Memory B cell (primary cell): ENCODE results near the gene PLEKHH1.

Experiments used
- ATAC-seq: fragments of 150-1000 bp; cut with Tn5 transposase; 2 replicates; pipeline ENCODE4 v1.10.0; 2021; ENCODE audit warnings: low read depth, mild to moderate bottlenecking, moderate library complexity
- DNase-seq, 2 donors: peaks; one replicate each; pipeline ENCODE4 v3.0.0; 2022; ENCODE audit warnings: low spot score in 2 of 2
- H3K27ac Mint-ChIP-seq: one replicate; pipeline ENCODE4 v1.8.0; 2022; ENCODE audit warnings: mild to moderate bottlenecking, moderate library complexity, mixed read lengths
- H3K27me3 Mint-ChIP-seq: one replicate; pipeline ENCODE4 v1.8.0; 2022; ENCODE audit warnings: mixed read lengths
- H3K36me3 Mint-ChIP-seq: one replicate; pipeline ENCODE4 v1.8.0; 2022; ENCODE audit warnings: mild to moderate bottlenecking, mixed read lengths
- H3K4me1 Mint-ChIP-seq: one replicate; pipeline ENCODE4 v1.8.0; 2022; ENCODE audit warnings: mixed read lengths
- H3K4me3 Mint-ChIP-seq: one replicate; pipeline ENCODE4 v1.8.0; 2022; ENCODE audit warnings: mild to moderate bottlenecking, moderate library complexity, mixed read lengths
- H3K9me3 Mint-ChIP-seq: one replicate; pipeline ENCODE4 v1.8.0; 2022; ENCODE audit warnings: mixed read lengths

The PLEKHH1 gene

DNA sequence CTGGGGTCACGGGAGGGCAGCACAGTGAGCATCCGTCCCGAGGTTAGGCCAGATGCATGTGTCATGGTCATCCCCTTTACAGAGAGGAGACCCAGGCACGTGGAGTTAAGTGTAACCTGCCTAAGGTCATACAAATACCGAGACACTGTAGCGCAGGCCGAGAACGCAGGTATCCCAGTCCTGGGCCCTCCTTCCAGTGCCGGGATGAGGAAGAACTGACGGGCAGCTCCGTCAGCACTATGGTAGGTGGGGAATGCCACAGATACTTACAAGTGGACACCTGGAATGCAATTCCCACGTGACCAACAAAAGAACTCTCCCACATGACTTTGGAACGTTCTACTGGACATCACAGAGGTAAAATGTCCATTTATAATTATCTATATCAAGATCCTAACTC is 35.9 kb upstream of the PLEKHH1 start:
- Mint-ChIP-seq H3K27me3 (no peaks in the 10 kb centered on the region), H3K9me3 (peaks cover 2% of the 10 kb centered on the region), H3K4me3 (no peak overlapping the region), H3K27ac (no peak overlapping the region), H3K4me1 (peaks cover 9% of the 10 kb centered on the region), H3K36me3 (peaks cover 8% of the 10 kb centered on the region)
- DNase-seq = no peak
- no peak for ATAC-seq

DNA sequence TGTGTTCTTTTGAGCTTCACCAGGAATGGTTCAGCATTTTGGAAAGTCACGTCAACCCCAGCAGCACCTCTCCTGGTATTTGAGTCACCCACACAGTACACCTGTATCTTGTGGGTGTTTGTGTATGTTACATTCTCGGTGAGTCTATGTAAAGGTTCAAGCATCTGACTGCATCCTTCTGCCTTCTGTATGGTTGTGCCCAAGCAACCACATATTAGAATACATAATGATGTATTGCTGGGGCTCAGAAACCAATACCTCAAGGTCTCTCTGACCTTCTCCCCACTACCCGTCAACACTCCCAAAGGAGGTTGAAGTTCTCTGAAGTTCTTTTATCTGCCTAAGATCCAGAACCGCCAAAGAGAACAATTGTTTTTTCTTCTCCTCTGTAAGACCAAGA is 35.4 kb upstream of the PLEKHH1 start:
- peaks cover 6% of the 10 kb centered on the region for H3K4me1 Mint-ChIP-seq
- DNase-seq (no peak), ATAC-seq (no peak)
- H3K36me3 Mint-ChIP-seq = peaks cover 7% of the 10 kb centered on the region
- H3K27ac Mint-ChIP-seq = no peak overlapping the region
- H3K27me3 Mint-ChIP-seq = no peaks in the 10 kb centered on the region
- H3K9me3 Mint-ChIP-seq = peaks cover 2% of the 10 kb centered on the region
- H3K4me3 Mint-ChIP-seq = no peak overlapping the region

DNA sequence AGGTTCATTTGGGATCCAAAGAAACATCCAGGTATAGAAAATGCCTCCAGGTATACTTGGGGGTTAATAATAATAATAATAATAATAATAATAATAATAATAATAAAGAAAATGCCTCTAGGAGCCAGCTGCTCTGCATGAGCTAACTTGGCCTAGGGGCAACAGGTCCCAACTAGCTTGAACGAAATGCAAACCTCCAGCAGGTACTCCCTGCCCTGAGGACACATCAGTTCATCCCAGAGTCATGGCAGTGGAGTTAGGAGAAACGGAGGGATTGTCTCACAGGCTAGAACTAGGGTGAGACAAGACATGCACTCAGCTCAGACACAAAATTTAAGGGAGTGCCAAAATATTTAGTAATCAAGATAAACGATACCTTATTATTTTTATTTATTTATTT is 32.1 kb upstream of the PLEKHH1 start:
- Mint-ChIP-seq H3K4me1 (peaks cover 2% of the 10 kb centered on the region), H3K9me3 (no peaks in the 10 kb centered on the region), H3K36me3 (peaks cover 12% of the 10 kb centered on the region), H3K27ac (no peak overlapping the region), H3K27me3 (no peaks in the 10 kb centered on the region), H3K4me3 (no peak overlapping the region)
- no peak for DNase-seq
- ATAC-seq = no peak

DNA sequence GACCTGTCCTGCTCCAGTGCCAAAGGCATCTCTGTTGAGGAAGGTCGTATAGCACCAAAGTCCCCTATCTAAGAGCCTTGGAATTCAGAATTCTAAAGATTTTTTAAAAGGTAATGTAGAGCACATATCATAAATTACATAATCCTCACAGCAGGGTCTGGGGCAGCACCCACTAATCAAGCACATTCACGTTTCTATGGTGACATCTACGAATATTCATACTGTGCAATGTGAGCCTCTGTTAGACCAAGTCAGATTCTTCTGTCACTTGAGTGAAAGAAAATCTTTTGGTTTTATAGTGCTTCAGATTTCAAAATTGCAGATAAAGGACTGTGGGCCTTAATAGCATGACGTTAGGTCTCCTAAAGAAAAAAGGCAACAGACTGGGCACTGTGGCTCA is 31.4 kb upstream of the PLEKHH1 start:
- DNase-seq (no peak), ATAC-seq (no peak)
- H3K4me1 Mint-ChIP-seq = peaks cover 3% of the 10 kb centered on the region
- no peak overlapping the region for H3K4me3 Mint-ChIP-seq
- H3K9me3 Mint-ChIP-seq = no peaks in the 10 kb centered on the region
- no peak overlapping the region for H3K27ac Mint-ChIP-seq
- no peaks in the 10 kb centered on the region for H3K27me3 Mint-ChIP-seq
- peaks cover 15% of the 10 kb centered on the region for H3K36me3 Mint-ChIP-seq

DNA sequence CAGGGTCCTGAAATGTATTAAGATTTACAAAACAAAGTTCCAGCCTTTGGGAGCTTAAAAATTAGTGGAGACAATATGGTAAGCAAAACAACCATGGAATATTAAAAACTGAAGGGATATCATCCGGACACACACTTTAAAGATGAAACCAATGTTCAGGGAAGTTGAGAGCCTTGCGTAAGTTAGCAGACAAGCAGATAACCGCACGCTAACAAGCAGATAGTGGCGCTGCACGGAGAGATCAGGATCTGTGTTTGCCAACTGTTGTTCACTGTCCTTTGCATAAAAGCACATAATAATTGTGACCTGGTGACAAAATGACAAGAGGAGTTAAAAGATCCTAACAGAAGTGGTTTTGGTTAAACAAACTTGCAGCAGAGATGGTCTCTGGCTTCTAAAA is 30.2 kb upstream of the PLEKHH1 start:
- DNase-seq = no peak
- H3K27ac Mint-ChIP-seq = peak overlapping the region; percentile 63
- peaks cover 4% of the 10 kb centered on the region for H3K4me1 Mint-ChIP-seq
- peaks cover 17% of the 10 kb centered on the region for H3K36me3 Mint-ChIP-seq
- no peaks in the 10 kb centered on the region for H3K27me3 Mint-ChIP-seq
- H3K9me3 Mint-ChIP-seq = no peaks in the 10 kb centered on the region
- ATAC-seq = no peak
- H3K4me3 Mint-ChIP-seq = no peak overlapping the region

DNA sequence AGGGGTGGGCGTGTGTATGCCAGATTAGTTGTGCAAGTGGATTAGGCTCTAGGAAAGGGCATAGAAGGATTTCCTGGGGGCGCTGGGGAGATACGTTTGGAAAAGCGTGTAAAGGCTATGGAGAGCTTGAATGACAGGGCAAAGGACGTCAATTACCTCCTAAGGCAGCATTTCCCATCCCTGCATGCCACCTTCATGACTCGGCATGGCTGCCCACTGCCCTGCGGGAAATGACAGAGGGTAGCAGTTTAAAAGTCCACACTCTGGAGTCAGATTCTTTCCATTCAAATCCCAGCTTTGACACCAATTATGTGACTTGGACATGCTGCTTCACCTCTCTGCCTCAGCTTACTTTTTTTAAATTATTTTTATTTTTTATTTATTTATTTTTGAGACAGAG is 29.8 kb upstream of the PLEKHH1 start:
- no peaks in the 10 kb centered on the region for H3K9me3 Mint-ChIP-seq
- H3K27me3 Mint-ChIP-seq = no peaks in the 10 kb centered on the region
- H3K27ac Mint-ChIP-seq = peak overlapping the region; percentile 63
- H3K4me3 Mint-ChIP-seq = no peak overlapping the region
- no peak for ATAC-seq
- H3K36me3 Mint-ChIP-seq = peaks cover 20% of the 10 kb centered on the region
- H3K4me1 Mint-ChIP-seq = peaks cover 4% of the 10 kb centered on the region
- DNase-seq = no peak

DNA sequence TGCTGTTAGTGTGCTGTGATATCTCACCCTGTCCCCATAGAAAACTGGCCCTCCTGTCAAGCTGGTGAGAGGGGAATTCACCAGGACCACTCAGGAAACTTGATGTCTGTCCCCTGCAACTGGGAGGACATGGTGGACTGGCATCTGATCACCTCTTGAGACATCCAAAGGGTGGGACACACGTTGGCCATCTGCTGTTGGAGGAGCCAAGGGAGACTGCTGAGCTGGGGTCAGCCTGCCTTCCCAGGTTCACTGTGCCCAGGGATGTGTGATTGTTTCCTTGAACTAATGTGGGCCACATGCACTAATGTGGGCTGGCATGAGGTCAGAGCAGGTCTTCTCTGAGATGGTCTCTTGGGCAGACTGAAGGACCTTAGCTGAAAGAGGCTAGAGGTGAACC is 27.8 kb upstream of the PLEKHH1 start:
- Mint-ChIP-seq H3K9me3 (no peaks in the 10 kb centered on the region), H3K27me3 (no peaks in the 10 kb centered on the region), H3K4me3 (no peak overlapping the region), H3K36me3 (peaks cover 19% of the 10 kb centered on the region), H3K27ac (no peak overlapping the region), H3K4me1 (peaks cover 4% of the 10 kb centered on the region)
- DNase-seq = no peak
- no peak for ATAC-seq

DNA sequence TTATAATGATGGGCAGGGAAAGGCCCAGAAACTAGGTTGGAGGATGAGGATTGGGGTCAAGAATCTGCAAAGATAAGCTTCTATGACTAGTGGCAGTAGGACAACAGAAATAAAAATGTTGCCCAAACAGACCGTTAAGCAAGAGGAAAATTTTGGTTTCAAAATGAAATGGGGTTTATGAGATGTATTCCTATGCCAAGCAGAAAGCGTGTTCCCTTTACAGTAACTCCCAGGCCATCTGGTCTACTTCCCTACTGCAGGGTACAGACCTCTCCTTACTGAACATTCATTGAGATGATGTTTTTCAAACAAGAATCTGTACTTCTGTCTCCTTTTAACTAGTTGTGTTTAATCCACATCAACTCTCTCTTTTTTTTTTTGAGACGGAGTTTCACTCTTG is 24.1 kb upstream of the PLEKHH1 start:
- no peak for ATAC-seq
- H3K36me3 Mint-ChIP-seq = peaks cover 16% of the 10 kb centered on the region
- H3K27me3 Mint-ChIP-seq = no peaks in the 10 kb centered on the region
- no peak overlapping the region for H3K4me3 Mint-ChIP-seq
- peaks cover 12% of the 10 kb centered on the region for H3K4me1 Mint-ChIP-seq
- no peak overlapping the region for H3K27ac Mint-ChIP-seq
- H3K9me3 Mint-ChIP-seq = no peaks in the 10 kb centered on the region
- no peak for DNase-seq

DNA sequence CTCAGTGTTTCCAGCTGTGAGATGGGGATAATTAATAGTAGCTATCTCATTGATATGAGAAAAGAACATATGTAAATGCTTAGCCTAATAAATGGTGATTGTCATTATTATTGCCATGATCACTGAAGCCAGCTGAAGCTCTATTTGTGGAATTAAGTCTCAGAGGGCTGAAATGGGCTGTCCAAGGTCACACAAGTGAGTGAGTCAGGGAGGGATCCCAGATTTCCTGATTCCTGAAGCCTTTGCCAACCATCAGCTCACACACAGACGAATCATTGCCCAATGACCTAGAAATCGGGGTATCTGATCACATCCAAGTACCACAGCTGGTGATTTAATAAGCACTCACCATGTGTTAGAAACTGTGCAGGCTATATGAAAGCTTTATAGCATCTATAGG is 23.0 kb upstream of the PLEKHH1 start:
- Mint-ChIP-seq H3K36me3 (peaks cover 13% of the 10 kb centered on the region), H3K27ac (no peak overlapping the region), H3K27me3 (no peaks in the 10 kb centered on the region), H3K4me1 (peaks cover 18% of the 10 kb centered on the region), H3K9me3 (no peaks in the 10 kb centered on the region), H3K4me3 (no peak overlapping the region)
- DNase-seq (no peak), ATAC-seq (no peak)

DNA sequence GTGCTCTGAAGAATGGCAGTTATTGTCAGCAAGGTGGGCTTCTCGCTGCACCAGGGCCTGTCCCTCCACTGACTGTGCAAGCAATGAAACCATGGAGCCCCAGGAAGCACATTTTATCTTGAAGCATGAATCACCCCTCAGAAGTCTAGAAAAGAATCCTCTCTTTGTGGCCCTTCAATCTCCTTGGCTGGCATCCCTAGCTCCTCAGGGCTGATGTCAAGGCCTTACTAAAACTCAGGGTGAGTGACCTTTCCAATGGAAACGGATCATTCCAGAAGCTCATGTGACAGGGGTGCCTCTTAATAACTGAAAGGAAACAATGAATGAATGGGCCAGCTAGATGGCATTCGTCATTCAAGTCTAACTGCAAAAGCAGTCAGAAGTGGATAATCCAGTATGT is 22.3 kb upstream of the PLEKHH1 start:
- ATAC-seq = no peak
- no peaks in the 10 kb centered on the region for H3K27me3 Mint-ChIP-seq
- H3K9me3 Mint-ChIP-seq = no peaks in the 10 kb centered on the region
- no peak overlapping the region for H3K4me3 Mint-ChIP-seq
- no peak for DNase-seq
- peaks cover 10% of the 10 kb centered on the region for H3K36me3 Mint-ChIP-seq
- H3K27ac Mint-ChIP-seq = peak overlapping the region; percentile 45
- H3K4me1 Mint-ChIP-seq = peaks cover 21% of the 10 kb centered on the region

DNA sequence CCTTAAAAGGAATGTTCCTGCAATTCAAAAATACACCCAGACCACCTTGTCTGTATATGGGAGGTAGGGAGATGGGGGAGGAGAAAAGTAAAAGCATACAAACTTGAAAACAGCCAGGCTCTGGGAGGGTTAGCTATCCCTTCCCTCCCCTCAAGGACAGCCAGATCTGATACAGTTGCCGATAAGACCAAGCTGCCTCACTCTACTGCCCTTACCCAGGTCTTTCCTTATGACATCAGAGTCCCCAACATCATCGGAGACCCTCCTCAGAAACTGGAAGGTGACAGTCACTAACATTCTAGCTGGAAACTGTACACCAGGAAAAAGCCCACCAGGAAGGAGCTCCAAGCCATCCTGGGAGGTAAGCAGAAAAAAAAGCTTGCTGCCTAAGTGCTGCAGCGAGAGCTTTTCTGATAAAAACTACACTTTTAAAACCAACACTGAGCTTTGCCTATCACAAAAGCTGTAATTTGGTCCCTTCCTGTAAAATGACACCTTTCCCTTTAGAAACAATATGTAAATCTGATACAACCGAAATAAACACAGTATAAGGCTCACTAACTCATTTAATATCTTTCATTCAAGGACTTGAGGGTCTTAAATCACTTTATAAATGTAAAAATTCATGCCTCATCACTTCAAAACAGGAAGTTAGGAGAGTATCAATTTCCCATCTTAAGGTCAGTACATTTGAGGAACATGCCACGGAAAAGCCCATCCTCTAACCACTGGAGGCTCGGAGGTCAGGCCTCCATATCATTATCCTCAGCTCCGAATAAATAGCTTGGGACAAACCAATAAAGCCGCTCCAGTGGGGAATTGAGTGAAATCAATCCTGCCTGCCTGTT is 20.4 kb upstream of the PLEKHH1 start:
- DNase-seq = no peak
- Mint-ChIP-seq H3K4me3 (no peak overlapping the region), H3K27ac (peak overlapping the region; percentile 73), H3K4me1 (peaks cover 30% of the 10 kb centered on the region), H3K27me3 (no peaks in the 10 kb centered on the region), H3K36me3 (peaks cover 4% of the 10 kb centered on the region), H3K9me3 (no peaks in the 10 kb centered on the region)
- ATAC-seq = no peak

DNA sequence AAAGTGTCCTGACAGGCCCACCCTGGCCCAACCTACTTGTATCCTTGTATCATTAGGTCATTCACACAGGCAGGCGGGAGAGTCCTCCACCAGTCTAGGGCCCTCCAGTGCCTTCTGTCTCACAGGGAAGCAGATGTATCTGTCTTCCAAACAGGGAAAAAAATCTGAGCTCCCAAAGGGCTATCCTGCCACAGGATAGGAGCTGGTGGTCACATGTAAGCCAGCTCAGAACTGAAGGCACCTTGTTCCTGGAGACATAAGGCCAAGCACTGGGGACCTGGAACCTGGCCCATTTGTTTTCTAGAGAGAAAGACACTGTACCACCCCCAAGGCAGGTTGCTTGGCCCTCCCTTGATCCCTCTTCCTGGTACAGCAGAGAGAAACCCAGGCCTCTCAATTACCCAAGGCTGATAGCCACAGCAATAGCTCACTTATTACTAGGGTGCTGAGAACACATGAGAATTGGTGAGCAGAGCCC is 19.4 kb upstream of the PLEKHH1 start:
- H3K27ac Mint-ChIP-seq = peak overlapping the region; percentile 73
- peak overlapping the region; percentile 89 for H3K4me3 Mint-ChIP-seq
- no peaks in the 10 kb centered on the region for H3K9me3 Mint-ChIP-seq
- no peaks in the 10 kb centered on the region for H3K36me3 Mint-ChIP-seq
- ATAC-seq (no peak), DNase-seq (no peak)
- no peaks in the 10 kb centered on the region for H3K27me3 Mint-ChIP-seq
- peaks cover 31% of the 10 kb centered on the region for H3K4me1 Mint-ChIP-seq

DNA sequence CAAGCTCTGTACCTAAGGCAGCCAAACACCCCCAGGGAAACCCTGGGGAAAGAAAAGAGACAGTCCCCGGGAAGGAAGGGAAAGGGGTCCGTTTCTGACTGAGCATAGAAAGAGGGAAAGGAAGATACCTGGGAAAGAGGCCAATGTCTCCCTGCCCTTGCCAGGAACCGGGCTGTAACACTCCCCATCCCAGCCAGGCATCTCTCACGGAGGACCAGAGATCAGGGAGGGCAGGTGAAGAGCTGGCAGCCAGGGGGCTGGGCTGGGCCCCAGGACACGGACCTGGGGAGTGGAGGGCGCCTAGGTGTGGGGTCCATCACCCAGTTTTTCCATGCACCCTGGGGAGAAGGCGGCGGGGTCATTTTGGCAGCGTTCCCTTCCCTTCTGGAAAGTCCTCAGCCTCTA is 18.9 kb upstream of the PLEKHH1 start:
- DNase-seq (no peak), ATAC-seq (no peak)
- Mint-ChIP-seq H3K27me3 (no peaks in the 10 kb centered on the region), H3K27ac (peak overlapping the region; percentile 73), H3K36me3 (no peaks in the 10 kb centered on the region), H3K9me3 (no peaks in the 10 kb centered on the region), H3K4me3 (peak overlapping the region; percentile 89), H3K4me1 (peaks cover 33% of the 10 kb centered on the region)

DNA sequence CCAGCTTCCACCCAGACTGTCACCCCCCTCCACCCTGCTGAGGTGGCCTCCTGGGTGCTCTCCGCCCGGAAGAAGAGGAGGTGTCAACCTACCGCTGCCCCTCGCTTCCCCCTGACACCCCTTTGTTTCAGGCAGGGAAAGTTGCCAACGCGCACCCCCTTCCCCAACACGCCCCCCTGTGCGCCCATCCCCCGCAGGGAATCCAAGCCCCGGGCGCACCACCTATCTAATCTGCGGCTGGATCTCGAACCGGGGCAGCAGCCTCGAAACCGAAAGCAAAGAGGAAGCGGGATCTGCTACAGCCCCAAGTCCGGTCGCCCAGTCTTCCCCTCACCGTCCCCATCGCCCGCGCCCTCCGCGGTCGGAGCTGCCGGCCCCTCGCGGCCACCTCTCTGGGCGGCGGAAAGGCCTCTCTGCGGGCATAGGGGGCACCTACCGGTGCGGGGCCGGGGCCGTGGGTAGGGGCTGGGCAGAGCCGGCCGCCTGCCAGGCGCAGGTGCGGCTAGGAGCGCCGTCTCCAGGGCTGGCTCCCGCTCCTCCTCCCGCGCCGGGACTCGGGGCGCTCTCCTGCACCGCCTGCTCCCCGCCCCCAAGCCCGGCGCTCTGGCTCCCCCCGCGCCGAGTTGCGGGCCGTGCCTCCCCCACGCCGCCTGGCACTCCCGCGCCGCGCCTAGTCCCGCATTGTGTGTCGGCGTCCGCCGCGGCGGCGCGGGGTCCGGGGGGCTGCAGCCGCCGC is 18.3 kb upstream of the PLEKHH1 start:
- H3K4me3 Mint-ChIP-seq = peak overlapping the region; percentile 89
- H3K9me3 Mint-ChIP-seq = no peaks in the 10 kb centered on the region
- DNase-seq (peak; percentile 21 to 56), ATAC-seq (peak; percentile 63)
- peaks cover 33% of the 10 kb centered on the region for H3K4me1 Mint-ChIP-seq
- no peaks in the 10 kb centered on the region for H3K36me3 Mint-ChIP-seq
- H3K27me3 Mint-ChIP-seq = no peaks in the 10 kb centered on the region
- H3K27ac Mint-ChIP-seq = peak overlapping the region; percentile 73
